Jurkat, Clone E6-1 (cell line): ENCODE results near the gene SLC22A1.
"Not testable (repeated sequence)": the region's sequence is repeated elsewhere in the genome, so short reads cannot be mapped to it uniquely, and the experiment has no call there.

Experiments used
- DNase-seq: peaks from one replicate; pipeline ENCODE4 v3.0.0-alpha.2; 2011; ENCODE audit warnings: low read depth, low spot score
- H3K4me3 ChIP-seq: 2 replicates; pipeline ENCODE4 v1.5.1; 2011; ENCODE audit warnings: mild to moderate bottlenecking, low read length, control low read depth, moderate library complexity

Gene SLC22A1

DNA sequence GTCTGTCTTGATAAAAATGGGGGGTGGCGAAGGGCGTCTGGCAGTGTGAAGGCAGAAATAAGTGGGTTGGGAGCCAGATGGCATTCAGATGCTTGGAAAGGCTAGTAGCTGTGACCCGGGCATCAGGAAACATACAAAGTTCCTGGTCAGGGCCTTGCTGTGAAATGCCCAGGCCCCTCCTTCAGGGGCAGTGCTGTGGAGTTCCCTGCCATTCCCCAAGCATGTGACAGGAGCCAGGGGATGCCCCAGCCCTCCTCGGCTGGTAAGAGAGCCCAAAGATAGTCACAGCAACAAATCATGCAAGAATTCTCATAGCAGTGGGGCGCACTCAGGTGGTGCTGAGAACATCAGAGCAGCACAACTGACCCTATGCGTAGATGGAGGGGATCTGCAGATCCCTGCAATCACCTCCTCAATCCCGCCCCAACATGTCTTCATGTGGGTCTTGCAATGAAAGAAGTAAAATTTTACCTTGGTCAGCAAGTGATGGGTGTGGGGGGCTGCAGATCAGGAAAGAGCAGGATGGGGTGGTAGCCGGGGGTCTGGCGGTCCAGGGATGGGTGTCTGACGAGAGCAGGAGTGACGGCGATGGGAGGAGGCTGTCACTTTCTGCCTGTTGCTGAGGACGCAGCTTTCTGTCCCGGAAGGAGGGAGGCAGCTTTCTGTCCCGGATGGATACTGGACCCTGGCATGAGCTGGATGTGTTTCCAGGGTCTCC, 39.5 kb downstream of the SLC22A1 start:
- no peak for DNase-seq
- H3K4me3 ChIP-seq = no peak overlapping the region

DNA sequence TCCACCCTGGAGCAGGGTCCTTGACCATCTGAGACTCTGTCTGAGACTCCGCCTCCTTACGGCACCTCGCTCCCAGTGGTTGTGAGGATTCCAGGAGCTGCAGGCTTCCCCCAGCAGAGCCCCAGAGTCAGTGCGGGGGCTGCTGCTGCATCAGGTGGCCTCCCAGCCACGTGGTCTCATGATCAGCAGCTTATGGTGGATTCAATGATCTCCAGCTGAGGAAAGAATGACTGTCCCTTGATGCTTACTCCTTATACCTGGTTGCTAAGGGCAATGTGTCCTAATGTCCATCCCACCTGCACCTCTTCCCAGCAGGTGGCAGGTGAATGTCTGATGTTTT, 40.0 kb downstream of the SLC22A1 start:
- no peak for DNase-seq

DNA sequence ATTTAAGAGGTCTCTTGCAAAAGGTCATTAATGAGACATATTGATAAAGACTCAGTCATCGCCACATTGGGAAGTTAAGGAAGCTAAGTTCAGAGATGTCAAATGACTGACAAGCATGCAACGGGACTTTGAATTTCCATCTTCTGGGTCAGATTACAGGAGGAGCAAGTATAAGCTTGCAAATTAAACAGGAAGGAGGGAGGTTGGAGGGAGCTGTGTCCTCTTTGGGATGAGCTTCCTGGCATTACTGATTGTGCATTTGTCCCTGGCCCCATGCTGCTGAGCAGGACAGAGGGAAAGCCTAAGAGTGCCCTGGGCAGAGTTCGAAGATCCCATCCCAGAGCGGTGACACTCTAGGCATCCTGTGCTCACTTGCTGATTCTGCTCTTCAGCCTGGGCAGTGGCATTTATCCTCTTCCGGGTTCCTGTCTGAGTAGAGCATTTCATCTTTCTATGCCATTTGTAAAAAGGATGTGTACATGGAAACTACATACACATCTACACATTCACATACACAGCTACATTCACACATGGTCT, 40.5 kb downstream of the SLC22A1 start:
- no peak for DNase-seq
- no peak overlapping the region for H3K4me3 ChIP-seq

More for the DNA sequence above, 40.0 kb downstream of the SLC22A1 start:
- no peak overlapping the region for H3K4me3 ChIP-seq

DNA sequence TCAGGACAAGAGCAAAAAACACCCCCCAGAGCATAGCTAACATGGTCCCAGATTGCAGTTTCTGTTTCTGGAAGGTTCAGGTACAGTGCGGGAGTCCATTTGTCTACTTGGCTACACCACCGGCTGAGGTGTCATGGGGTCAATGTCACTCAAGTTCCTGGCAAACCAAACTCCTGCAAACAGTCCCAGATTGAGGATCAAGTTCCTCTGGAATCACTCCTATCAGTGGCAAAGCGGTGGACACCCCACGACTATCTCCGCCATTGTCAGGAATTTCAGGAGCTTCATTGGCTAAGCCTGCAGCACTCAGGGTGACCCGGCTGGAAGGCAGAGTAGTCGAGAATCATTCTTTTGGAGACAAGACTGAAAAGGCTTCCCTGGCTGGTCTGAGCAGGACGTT, 41.8 kb downstream of the SLC22A1 start:
- DNase-seq = no peak
- no peak overlapping the region for H3K4me3 ChIP-seq

DNA sequence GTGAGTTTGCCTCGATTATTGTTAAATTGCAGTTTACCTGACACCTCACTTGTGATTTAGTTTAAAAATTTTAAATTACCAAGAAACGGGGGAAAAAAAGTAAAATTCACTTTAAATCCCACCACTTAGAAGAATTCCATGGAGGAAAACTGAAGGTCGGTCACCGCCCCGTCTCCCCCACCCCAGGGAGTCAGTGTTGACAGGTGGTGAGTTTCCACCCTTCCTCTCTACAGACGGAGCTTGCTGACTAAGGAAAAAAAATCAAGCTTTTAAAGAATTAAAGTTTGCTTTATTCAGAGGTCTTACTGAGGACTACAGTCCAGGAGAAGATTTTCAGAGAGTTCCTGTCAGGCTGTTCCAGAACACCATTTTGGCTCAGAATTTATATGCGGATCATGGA, 42.3 kb downstream of the SLC22A1 start:
- no peak for DNase-seq
- no peak overlapping the region for H3K4me3 ChIP-seq

DNA sequence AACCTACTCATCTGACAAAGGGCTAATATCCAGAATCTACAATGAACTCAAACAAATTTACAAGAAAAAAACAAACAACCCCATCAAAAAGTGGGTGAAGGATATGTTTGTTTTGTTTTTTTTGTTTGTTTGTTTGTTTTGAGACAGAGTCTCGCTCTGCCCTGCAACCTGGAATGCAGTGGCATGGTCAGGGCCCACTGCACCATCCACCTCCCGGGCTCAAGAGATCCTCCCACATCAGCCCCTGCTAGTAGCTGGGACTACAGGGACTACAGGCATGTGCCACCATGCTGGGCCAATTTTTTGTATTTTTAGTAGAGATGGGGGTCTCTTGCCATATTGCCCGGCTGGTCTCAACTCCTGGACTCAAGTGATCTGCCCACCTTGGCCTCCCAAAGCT, 44.3 kb downstream of the SLC22A1 start:
- not testable (repeated sequence) for DNase-seq, H3K4me3 ChIP-seq

DNA sequence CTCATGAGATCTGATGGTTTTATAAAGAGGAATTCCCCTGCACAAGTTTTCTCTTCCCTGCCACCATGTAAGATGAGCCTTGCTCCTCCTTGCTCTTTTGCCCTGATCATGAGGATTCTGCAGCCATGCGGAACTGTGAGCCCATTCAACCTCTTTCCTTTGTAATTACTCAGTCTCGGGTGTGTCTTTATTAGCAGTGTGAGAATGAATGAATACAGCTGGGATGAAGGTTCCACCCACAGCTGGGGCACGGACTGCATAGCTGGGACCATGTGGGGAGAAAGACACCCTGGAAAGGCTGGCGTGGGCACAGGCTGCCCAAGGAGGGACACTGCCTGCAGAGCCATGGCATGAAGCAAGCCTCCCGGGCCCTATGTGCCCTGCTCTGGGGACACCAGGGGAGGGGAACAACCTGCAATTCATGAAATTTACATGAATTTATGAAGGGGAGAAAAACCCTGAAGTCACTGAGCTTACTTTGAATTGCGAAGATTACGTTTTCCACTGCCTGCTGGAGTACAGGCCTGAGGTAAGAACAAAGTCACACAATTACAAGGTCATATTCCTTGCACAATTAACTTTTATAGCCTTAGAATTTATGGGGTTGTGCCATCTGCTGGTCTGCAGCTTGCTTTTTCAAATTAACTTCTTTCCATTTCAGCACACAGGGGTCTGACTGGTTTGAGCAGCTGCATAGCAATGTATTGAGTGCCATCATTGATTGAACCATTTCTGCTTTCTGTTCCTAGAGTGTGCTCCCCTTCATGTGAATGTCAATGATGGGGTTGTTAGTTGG, 46.2 kb downstream of the SLC22A1 start:
- DNase-seq = no peak
- no peak overlapping the region for H3K4me3 ChIP-seq

DNA sequence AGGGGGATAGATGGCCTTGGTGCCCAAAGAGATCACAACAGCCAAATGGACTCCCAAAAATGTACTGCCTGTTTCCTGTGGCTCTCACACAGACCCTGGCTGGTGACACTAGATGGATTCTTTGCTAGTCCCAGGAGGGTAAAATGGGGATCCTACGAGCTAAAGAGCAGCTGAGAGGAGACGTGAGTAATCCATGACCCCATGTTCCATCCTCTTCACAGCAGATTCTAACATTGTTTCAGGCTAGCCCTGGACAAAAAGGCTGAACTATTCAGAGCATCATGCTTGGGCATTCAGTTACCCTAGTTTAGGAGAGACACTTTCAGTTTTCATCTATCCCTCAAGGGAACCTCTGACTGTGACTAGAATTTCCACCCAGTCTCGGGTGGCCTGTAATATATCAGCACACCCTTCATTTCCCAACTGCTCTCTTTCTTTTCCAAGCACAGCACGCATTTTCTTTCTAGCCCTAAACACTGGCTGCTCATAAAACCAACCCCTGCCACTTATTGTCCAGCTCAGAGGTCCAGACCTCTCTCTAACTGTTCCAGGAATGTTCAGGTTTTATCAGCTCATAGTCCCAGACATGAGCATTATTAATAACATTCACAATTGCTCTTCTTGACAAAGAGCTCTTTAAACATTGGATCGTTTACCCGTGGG, 48.5 kb downstream of the SLC22A1 start:
- no peak for DNase-seq
- no peak overlapping the region for H3K4me3 ChIP-seq

DNA sequence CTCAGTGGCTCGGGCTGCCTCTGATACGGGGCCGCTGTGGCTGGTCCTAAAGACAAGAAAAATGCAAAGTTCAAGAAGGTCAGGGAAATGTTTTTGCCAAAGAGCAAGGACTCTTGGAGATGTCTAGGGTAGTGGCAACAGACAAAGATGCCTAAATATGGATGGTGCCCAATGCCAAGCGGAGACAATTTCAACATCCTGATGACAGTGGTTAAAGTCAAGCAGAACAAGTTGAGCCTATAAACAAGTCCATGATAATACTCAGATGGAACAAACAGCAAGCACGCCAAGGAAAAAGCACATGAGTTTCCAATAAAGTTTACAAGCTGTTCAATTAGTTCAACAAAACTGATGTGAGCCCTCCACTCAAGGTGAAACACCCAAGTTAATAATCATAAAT, 51.1 kb downstream of the SLC22A1 start:
- H3K4me3 ChIP-seq = no peak overlapping the region
- no peak for DNase-seq

DNA sequence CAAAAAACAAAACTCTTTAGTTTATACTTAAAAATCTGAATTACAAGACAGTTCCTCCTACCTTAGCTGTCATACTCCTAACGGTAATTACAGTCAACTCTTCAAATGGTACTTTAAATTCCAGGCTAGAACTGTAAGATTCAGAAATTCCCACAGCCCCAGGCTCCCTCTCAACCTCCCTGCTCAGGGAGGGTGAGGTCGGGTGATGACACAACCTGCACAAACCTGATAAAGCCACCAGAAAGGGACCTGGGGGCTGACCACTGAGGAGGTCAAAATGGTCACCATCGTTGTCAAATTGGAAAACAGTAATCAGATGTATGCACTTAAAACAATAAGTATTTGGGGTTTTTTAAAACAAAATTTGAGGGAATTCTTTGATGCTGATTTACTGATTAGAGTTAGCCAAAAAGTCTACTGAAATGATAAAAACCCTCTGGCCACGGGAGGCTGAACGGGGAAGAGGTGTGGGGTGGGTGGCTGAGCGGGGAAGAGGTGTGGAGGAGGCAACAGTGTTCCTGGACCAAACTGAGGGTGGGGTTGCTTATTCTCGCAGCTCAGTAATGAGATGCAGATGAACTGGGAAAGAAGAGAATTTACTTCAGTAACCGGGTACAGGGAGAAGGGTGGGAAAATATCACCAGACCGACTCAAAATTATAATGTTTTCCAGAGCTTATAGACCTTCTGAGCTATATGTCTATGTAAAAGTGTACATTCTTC, 52.4 kb downstream of the SLC22A1 start:
- H3K4me3 ChIP-seq = no peak overlapping the region
- no peak for DNase-seq

DNA sequence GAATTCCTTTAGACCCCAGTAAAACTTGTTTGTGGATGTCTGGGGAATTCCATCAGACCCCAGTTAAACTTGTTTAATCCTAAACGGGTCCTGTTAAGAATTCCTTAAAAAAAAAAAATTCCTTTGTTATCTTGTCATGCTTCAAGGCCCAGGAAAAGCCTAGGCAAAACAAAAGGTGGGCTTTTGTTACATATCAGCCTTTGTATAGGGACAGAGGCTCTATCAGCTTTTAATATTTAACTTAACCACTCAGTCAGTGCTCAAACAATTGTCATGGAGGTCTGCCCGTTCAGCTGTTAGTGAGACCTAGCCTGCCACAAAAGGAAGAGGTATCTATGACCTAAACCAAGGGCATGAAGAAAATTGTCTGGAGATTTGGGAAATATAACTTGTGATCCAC, 53.1 kb downstream of the SLC22A1 start:
- no peak overlapping the region for H3K4me3 ChIP-seq
- no peak for DNase-seq

DNA sequence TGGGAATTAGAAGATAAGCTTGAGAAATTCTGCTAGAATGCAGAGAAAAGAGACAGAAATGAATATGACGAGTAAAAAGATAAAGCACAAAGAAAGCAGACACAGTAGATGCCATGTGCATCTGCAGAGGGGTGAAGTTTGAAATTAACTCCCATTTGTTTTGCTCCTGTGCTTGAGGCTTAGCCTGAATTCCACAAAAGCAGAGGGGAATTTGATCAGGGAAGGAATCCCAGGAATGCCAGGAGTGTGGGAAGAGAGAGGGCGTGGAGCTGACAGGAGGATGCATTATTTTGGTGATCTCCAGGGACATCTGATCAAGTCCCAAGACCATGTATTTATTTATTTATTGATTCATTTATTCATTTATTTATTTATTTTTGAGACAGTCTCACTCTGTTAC, 55.6 kb downstream of the SLC22A1 start:
- no peak for DNase-seq

DNA sequence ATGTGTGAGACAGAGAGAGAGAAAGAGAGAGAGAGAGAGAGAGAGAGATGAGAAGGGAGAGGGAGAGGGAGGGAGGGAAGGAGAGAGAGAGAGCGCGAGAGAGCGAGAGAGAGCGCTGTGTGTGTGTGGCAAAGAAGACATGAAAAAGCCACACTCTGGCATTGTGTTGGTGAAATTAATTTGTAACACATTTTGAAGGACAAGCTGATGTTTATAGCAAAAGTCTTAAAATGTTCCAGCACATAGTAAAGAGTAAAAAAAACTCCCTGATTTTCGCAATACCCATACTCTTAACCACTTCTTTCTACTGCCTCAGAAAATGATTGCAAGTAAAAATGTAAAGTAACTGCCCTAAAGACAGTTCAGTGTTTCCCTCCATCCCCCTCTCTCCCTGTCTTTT, 56.7 kb downstream of the SLC22A1 start:
- no peak for DNase-seq
- H3K4me3 ChIP-seq = no peak overlapping the region

More for the DNA sequence above, 55.6 kb downstream of the SLC22A1 start:
- no peak overlapping the region for H3K4me3 ChIP-seq

DNA sequence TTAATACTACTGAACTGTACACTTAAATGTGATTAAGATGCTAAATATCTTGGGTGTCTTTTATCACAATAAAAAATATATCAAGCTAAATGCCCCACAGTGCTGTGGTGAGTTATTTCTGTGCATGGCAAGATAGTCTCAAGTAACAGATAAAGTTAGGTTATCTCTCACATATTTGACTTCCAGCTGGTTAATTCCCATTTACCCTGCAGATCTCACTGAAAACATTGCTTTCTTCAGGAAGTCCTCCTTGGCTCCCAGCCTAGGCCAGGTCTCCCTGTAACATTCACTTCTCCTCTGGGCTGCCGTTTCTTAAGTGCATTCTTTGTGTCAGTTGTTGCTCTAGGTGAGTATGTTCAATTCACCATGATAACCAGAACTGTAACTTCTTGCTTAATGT, 59.1 kb downstream of the SLC22A1 start:
- no peak for DNase-seq
- H3K4me3 ChIP-seq = no peak overlapping the region

DNA sequence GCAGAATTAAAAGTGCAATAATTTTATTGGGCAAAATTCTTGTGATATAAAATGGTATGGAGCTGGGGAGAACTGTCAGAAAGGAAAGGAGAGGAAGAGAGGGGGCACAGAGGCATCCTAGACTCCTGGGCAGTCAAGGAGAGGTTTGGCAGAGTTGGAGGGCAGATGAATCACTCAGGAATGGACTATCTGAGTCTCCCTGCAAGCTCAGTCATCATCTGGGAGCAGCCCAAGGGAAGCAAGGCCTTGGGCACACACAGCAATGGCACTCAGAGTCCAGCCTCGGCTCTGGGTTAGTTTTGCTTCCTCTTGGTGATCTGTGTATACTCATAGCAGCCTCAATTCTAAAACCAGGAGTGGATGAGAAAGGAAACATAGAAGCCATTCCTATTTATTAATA, 67.2 kb downstream of the SLC22A1 start:
- no peak overlapping the region for H3K4me3 ChIP-seq
- no peak for DNase-seq

DNA sequence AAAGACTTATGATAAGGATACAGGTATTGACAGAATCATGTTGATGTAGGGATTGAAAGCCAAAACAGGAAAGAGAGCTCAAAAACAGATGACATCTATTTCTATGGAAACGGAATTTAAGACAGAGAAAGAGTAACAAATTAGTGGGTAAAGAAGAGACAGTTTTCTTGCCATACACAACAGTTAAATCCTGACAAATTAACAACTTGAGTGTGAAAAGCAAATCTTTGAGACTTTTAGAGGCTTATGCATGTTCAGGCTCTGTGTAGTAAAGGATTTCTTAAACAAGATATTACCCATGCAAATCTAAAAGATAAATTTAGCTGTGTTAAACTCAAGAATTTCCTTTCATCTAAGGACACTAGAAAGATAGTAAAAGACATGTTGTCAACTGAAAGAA, 68.5 kb downstream of the SLC22A1 start:
- no peak overlapping the region for H3K4me3 ChIP-seq
- no peak for DNase-seq

DNA sequence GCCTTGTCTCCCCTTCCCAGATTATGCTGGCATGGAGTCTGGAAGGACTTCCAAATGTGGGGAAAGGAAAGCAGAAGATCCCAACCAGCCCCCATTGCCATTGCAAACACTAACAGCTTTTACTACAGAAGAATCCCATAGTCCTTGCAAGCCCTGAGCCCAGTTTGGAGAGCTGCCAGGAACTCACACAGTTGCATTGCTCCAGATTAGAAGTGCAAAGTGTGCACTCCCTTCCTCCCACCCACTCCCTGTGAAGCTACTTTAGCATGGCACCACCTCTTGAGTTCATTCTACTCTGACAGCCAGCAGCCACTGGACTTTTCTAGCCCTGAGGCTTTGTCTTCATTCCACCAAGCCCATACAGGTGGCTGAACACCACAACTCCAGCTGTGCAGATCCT, 69.4 kb downstream of the SLC22A1 start:
- H3K4me3 ChIP-seq = no peak overlapping the region
- no peak for DNase-seq

DNA sequence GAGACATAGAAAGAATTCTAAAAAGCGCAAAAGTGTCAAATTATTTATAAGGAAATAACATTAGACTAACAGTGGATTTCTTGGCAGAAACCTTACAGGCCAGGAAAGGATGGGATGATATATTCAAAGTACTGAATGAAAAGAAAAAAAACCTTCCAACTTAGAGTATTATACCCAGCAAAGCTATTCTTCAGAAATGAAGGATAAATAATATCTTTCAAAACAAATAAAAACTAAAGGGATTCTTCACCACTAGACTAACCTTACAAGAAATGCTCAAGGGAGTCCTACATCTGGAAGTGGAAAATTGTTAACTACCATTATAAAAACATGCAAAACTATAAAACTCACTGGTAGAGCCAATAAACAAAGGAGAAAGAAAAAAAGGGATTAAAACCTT, 71.2 kb downstream of the SLC22A1 start:
- no peak for DNase-seq
- no peak overlapping the region for H3K4me3 ChIP-seq

DNA sequence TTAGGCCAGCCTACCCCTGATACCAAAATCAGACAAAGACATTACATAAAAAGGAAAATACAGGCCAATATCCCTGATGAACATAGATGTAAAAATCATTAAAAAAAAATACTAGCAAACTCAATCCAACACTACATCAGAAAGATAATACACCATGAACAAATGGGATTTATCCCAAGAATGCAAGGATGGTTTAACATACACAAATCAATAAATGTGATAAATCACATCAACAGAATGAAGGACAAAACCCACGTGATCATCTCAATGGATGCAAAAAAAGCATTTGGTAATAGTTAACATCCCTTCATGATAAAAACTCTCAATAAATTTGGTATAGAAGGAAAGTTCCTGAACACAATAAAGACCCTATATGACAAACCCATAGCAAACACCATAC, 73.2 kb downstream of the SLC22A1 start:
- H3K4me3 ChIP-seq = no peak overlapping the region
- no peak for DNase-seq

DNA sequence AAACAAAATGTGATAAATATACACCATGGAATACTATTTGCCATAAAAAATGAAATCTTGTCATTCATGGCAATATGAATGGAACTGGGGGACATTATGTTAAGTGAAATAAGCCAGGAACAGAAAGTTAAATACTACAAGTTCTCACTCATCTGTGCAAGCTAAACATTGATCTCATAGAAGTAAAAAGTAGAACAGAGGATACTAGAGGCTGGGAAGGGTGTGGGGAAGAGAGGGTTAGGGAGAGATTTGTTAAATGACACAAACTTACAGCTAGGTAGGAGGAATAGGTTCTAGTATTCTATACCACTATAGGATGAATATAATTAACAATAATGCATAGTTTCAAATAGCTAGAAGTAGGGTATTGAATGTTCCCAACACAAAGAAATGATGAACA, 76.0 kb downstream of the SLC22A1 start:
- H3K4me3 ChIP-seq = no peak overlapping the region
- no peak for DNase-seq
